Hepatocyte (in vitro differentiated cells): ENCODE data around the gene PTPRN2.

Experiments
- CTCF ChIP-seq: fragments of 200-600 bp; sonication (generic); IDR thresholded peaks from 2 replicates; pipeline ENCODE4 v1.5.1; 2016; ENCODE audit warnings: antibody characterized with exemption, mild to moderate bottlenecking; ENCODE audit not compliant: poor library complexity
- EZH2 ChIP-seq: fragments of 200-600 bp; sonication (generic); IDR thresholded peaks from 2 replicates; pipeline ENCODE4 v1.6.1; 2016; ENCODE audit warnings: antibody characterized with exemption, mild to moderate bottlenecking, borderline replicate concordance
- EZH2phosphoT487 ChIP-seq: fragments of 200-600 bp; sonication (generic); IDR thresholded peaks from one replicate; pipeline ENCODE4 v1.6.1; 2018; ENCODE audit warnings: antibody characterized with exemption, mild to moderate bottlenecking, low read depth, moderate library complexity; ENCODE audit not compliant: unreplicated experiment, severe bottlenecking

GRCh38 chr7:157522189-157522588 is 1065.4 kb downstream of the PTPRN2 start:
- TF ChIP-seq CTCF: no peak
- TF ChIP-seq EZH2: no peak
- TF ChIP-seq EZH2phosphoT487: no peak
